ENCODE measurements around the gene HUWE1.

The HUWE1 gene

GRCh38 chrX:53486285-53486684 is 200.2 kb downstream of the HUWE1 start:
- no peak for FAIRE-seq

- no peak for FAIRE-seq
These were observed 202.6 kb downstream of the HUWE1 start for GRCh38 chrX:53483838-53484405.

- FAIRE-seq: no peak
These were observed 203.1 kb downstream of the HUWE1 start for GRCh38 chrX:53483416-53483815.
